ENCODE measurements around the gene VWF.

VWF gene

DNA sequence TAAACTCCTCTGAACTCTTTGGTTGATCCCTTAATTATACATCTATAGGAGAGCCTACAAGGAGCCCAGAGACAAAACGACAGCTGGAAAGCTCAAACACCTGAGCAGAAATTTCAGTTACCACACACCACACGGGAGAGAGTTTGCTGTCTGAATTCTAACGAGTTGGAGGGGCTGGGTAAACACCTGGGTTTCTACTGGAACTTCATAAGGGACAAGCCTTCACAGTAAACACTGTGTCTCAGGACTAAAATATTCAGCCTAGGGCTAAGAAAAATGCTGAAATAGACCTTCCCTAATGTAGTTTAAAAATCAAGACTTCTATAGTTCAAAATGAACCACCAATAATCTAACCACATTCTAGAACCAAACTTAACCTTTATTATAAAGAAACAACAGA is 169.8 kb downstream of the VWF start:
- no peaks in the 10 kb centered on the region for H3K9me3 Mint-ChIP-seq
- H3K27ac Mint-ChIP-seq, result no peak overlapping the region
- H3K4me3 Mint-ChIP-seq, result no peak overlapping the region
- no peaks in the 10 kb centered on the region for H3K36me3 Mint-ChIP-seq (ENCODE audit: low read depth)
- peaks cover 26% of the 10 kb centered on the region for H3K27me3 Mint-ChIP-seq (ENCODE audit: low read depth, poor library complexity)
- peaks cover 9% of the 10 kb centered on the region for H3K4me1 Mint-ChIP-seq
- TF ChIP-seq, protein P1, sequence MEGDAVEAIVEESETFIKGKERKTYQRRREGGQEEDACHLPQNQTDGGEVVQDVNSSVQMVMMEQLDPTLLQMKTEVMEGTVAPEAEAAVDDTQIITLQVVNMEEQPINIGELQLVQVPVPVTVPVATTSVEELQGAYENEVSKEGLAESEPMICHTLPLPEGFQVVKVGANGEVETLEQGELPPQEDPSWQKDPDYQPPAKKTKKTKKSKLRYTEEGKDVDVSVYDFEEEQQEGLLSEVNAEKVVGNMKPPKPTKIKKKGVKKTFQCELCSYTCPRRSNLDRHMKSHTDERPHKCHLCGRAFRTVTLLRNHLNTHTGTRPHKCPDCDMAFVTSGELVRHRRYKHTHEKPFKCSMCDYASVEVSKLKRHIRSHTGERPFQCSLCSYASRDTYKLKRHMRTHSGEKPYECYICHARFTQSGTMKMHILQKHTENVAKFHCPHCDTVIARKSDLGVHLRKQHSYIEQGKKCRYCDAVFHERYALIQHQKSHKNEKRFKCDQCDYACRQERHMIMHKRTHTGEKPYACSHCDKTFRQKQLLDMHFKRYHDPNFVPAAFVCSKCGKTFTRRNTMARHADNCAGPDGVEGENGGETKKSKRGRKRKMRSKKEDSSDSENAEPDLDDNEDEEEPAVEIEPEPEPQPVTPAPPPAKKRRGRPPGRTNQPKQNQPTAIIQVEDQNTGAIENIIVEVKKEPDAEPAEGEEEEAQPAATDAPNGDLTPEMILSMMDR (IDR thresholded peaks at IDR 0.05), result no peak
- DNase-seq, result no peak

DNA sequence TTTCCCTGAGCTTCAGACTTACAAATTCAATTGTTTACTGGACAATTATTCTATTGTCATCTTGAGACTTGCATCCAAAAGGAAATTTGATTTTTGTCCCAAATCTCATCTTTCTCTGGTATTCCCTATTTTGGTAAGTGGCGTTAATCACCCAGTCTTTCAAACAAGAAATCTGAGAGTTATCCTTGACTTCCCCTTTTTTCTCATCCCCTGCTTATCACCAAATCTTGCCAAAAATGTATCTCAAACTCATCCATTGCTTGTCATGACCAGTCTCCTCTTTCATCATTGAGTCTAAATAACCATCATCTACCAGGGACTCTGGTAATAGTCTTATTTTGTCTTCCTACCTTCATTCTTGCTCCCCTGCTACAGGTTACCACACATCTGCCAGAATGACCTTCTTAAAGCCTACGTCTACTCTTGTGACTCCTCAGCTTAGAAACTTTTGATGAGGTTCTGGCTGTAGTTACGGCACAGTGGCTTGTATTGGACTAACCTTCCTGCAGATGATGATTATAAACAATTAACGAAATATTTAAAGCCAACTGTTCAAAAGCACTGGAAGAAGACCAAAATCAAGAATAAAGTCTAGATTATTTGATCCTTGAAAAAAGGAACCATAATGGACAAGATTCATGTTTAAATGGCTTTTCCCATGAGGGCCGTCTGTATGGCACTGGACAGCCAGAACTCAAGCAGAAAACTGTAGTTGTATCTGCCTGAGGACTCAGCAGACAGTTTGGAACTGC is 170.5 kb downstream of the VWF start:
- Mint-ChIP-seq H3K4me1 (peaks cover 9% of the 10 kb centered on the region), H3K4me3 (no peak overlapping the region), H3K27me3 (ENCODE audit: low read depth, poor library complexity) (peaks cover 31% of the 10 kb centered on the region), H3K27ac (no peak overlapping the region), H3K36me3 (ENCODE audit: low read depth) (no peaks in the 10 kb centered on the region), H3K9me3 (no peaks in the 10 kb centered on the region)
- no peak for DNase-seq
- TF ChIP-seq, protein P1 (IDR thresholded peaks at IDR 0.05), result no peak

DNA sequence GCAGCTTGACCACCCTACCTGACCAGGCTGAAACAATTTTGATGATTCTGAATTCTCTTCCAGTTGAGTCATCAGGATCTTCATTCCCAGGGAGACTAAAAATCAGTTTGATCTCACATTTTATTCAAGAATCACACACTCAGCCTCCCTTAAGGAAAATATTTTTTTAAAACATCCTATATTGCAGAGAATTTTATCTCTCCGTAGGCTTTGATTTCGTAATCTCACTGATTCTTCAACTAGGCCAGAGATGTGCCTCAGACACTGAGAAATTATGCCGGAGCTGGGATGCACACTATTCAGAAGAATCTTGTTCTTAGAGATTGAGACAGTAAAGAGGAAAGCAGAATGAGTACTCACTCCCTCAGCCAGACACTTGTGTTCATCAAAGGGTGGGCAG is 172.4 kb downstream of the VWF start:
- TF ChIP-seq, protein P1 (IDR thresholded peaks at IDR 0.05), result no peak
- H3K4me1 Mint-ChIP-seq, result peaks cover 12% of the 10 kb centered on the region
- H3K36me3 Mint-ChIP-seq (ENCODE audit: low read depth), result no peaks in the 10 kb centered on the region
- H3K4me3 Mint-ChIP-seq, result no peak overlapping the region
- H3K27me3 Mint-ChIP-seq (ENCODE audit: low read depth, poor library complexity), result peaks cover 47% of the 10 kb centered on the region
- DNase-seq, result no peak
- peaks cover 1% of the 10 kb centered on the region for H3K9me3 Mint-ChIP-seq
- no peak overlapping the region for H3K27ac Mint-ChIP-seq

DNA sequence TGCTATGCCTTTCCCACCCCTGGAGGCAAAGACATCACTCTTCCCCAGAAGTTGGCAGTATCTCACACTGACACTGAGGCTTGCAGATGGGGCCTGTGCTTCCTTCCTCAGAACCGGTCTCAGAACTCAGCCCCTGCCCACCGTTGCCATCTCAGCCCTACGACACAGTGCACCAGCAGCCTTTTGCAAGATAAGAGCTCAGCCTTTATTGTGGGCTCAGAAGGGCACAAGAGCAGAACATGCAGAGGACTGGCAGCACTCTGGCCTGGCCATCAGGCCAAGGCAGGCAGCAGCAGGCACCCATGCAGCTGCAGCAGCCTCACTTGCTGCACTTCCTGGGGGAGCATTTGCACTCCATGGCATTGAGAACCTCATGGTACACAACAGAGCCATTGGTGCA is 175.8 kb downstream of the VWF start:
- TF ChIP-seq, protein P1 (IDR thresholded peaks at IDR 0.05), result no peak
- H3K27me3 Mint-ChIP-seq (ENCODE audit: low read depth, poor library complexity), result peaks cover 73% of the 10 kb centered on the region
- H3K4me3 Mint-ChIP-seq, result no peak overlapping the region
- peaks cover 5% of the 10 kb centered on the region for H3K9me3 Mint-ChIP-seq
- H3K36me3 Mint-ChIP-seq (ENCODE audit: low read depth), result no peaks in the 10 kb centered on the region
- H3K4me1 Mint-ChIP-seq, result peaks cover 32% of the 10 kb centered on the region
- H3K27ac Mint-ChIP-seq, result no peak overlapping the region
- DNase-seq, result no peak

DNA sequence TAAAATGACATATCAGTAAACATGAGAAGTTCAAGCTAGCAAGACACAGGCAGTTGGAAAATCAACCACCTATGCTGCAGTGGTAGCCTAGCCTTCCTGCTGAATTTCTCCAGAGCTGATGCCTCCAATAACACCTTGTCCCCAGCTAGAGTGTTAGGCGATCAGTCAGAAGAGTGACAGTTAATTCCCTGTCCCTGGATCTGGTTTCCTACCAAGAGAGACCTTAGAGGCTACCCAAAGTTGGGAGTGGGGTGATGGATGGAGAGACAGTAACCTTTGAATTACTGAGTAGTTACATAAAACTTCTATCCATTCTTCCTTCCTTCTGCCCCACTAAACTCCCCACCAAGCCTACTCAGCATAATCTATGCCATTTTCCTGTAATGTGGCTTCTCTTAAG is 177.5 kb downstream of the VWF start:
- Mint-ChIP-seq H3K27ac (no peak overlapping the region), H3K9me3 (peaks cover 5% of the 10 kb centered on the region), H3K4me1 (peaks cover 32% of the 10 kb centered on the region), H3K4me3 (peak overlapping the region; percentile 65), H3K27me3 (ENCODE audit: low read depth, poor library complexity) (peaks cover 78% of the 10 kb centered on the region), H3K36me3 (ENCODE audit: low read depth) (no peaks in the 10 kb centered on the region)
- TF ChIP-seq, protein P1 (IDR thresholded peaks at IDR 0.05), result no peak
- DNase-seq, result no peak

DNA sequence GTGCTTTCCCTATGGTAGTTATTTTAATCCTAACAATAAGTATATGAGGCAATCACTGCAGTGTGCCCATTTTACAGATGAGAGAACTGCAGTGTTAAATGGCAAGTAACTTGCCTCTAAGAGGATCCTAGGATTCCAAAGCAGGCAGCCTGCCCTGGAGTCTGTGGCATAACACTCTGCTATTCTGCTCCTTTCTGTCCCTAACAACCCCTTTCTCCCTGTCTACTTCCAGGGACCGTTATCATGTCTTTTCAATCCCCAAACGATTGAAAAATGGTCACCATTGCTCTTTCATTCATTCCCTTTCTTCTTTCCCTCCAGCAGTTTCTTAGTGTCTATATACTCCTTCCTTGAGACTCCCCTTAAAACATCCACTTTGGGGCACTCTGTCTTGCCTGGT is 178.1 kb downstream of the VWF start:
- H3K9me3 Mint-ChIP-seq, result peaks cover 5% of the 10 kb centered on the region
- DNase-seq, result no peak
- H3K4me3 Mint-ChIP-seq, result peak overlapping the region; percentile 65
- no peak overlapping the region for H3K27ac Mint-ChIP-seq
- peaks cover 30% of the 10 kb centered on the region for H3K4me1 Mint-ChIP-seq
- H3K27me3 Mint-ChIP-seq (ENCODE audit: low read depth, poor library complexity), result peaks cover 77% of the 10 kb centered on the region
- no peaks in the 10 kb centered on the region for H3K36me3 Mint-ChIP-seq (ENCODE audit: low read depth)
- TF ChIP-seq, protein P1 (IDR thresholded peaks at IDR 0.05), result no peak

All from nephron progenitor cell (in vitro differentiated cells).